Calu3 (cell line): ENCODE results near the gene EME1. TPM values are rescaled to one million over a fixed set of nuclear protein-coding genes. Genes with fewer than 3 reads are reported as not detected.

ENCODE experiments used
- BruUV-seq: library from RNA; stranded (reverse); fragments of 400-500 nt; replicated peaks from 2 replicates; lab custom pipeline; 2021; lab: Mats Ljungman, UMichigan
- CTCF ChIA-PET: fragments of 300-600 bp; sonication (Branson Sonifier 250); formaldehyde crosslinking; loops from one replicate; lab custom pipeline; 2022; ENCODE audit warnings: antibody characterized with exemption; lab: Charles Lee
- DNase-seq: peaks from one replicate; pipeline ENCODE4 v3.0.0; 2022
- H3K27ac Mint-ChIP-seq: one replicate; pipeline ENCODE4 v1.8.0; 2022; ENCODE audit warnings: mixed read lengths; ENCODE audit not compliant: unreplicated experiment
- H3K27me3 Mint-ChIP-seq: one replicate; pipeline ENCODE4 v1.8.0; 2022; ENCODE audit warnings: mixed read lengths; ENCODE audit not compliant: unreplicated experiment
- H3K36me3 Mint-ChIP-seq: one replicate; pipeline ENCODE4 v1.8.0; 2022; ENCODE audit warnings: mild to moderate bottlenecking, moderate library complexity, mixed read lengths; ENCODE audit not compliant: insufficient read depth, unreplicated experiment
- H3K4me1 Mint-ChIP-seq: one replicate; pipeline ENCODE4 v1.8.0; 2022; ENCODE audit warnings: mild to moderate bottlenecking, low read depth, mixed read lengths; ENCODE audit not compliant: unreplicated experiment
- H3K4me3 Mint-ChIP-seq: one replicate; pipeline ENCODE4 v1.8.0; 2022; ENCODE audit warnings: mild to moderate bottlenecking, low read depth, moderate library complexity, mixed read lengths; ENCODE audit not compliant: unreplicated experiment
- H3K9me3 Mint-ChIP-seq: one replicate; pipeline ENCODE4 v1.8.0; 2022; ENCODE audit warnings: low read depth, mixed read lengths; ENCODE audit not compliant: unreplicated experiment
- CTCF ChIP-seq: fragments of 200-600 bp; IDR thresholded peaks from one replicate; pipeline ENCODE4 v1.8.0; 2022; ENCODE audit warnings: antibody characterized with exemption; ENCODE audit not compliant: unreplicated experiment
- intact Hi-C: fragments of 100-400 bp; cut with micrococcal nuclease; formaldehyde crosslinking; loops from one replicate; pipeline ENCODE4 v1.10.0; 2022; ENCODE audit not compliant: unreplicated experiment
- total RNA-seq: library from RNA; stranded (reverse); gene quantifications from 2 replicates; pipeline ENCODE4 v1.2.3, GENCODE V29; 2022

The EME1 gene
- total RNA-seq, 1 experiment from 2014 or later, result 33.5 TPM

- peaks cover 38% of the 10 kb centered on the region for H3K36me3 Mint-ChIP-seq
- H3K27me3 Mint-ChIP-seq, result no peaks in the 10 kb centered on the region
- peaks cover 16% of the 10 kb centered on the region for H3K4me1 Mint-ChIP-seq
- peak overlapping the region; percentile 98 for H3K27ac Mint-ChIP-seq
- H3K4me3 Mint-ChIP-seq, result peak overlapping the region; percentile 89
- TF ChIP-seq CTCF, result no peak
- DNase-seq, result no peak
- intact Hi-C loops, result no loop called here
- no peaks in the 10 kb centered on the region for H3K9me3 Mint-ChIP-seq
- BruUV-seq, result no TSS peak
- CTCF ChIA-PET, result interaction anchor here (0.6 kb wide), 1 partner anchor 16 kb away, joined by 3 read pairs; no protein-coding TSS in a partner anchor
These were observed 739 bp upstream of the EME1 start for GRCh38 chr17:50372222-50372757.

GRCh38 chr17:50373705-50374104 lies 676 bp downstream of the EME1 start:
- CTCF ChIA-PET, result interaction anchor here (0.5 kb wide), 1 partner anchor 24 kb away, joined by 4 read pairs; no protein-coding TSS in a partner anchor
- no peaks in the 10 kb centered on the region for H3K9me3 Mint-ChIP-seq
- peak overlapping the region; percentile 89 for H3K4me3 Mint-ChIP-seq
- intact Hi-C loops, result no loop called here
- peak overlapping the region; percentile 98 for H3K27ac Mint-ChIP-seq
- H3K27me3 Mint-ChIP-seq, result no peaks in the 10 kb centered on the region
- BruUV-seq, result no TSS peak
- DNase-seq, result no peak
- peaks cover 39% of the 10 kb centered on the region for H3K36me3 Mint-ChIP-seq
- H3K4me1 Mint-ChIP-seq, result peaks cover 16% of the 10 kb centered on the region
- no peak for TF ChIP-seq CTCF

GRCh38 chr17:50375858-50376538 lies 3.0 kb downstream of the EME1 start:
- BruUV-seq, result no TSS peak
- CTCF ChIA-PET, result interaction anchor here (1.4 kb wide), 1 partner anchor 10 kb away, joined by 3 read pairs; no protein-coding TSS in a partner anchor
- H3K9me3 Mint-ChIP-seq, result no peaks in the 10 kb centered on the region

More at GRCh38 chr17:50375858-50376538, 3.0 kb downstream of the EME1 start:
- Mint-ChIP-seq H3K36me3 (peaks cover 55% of the 10 kb centered on the region), H3K27ac (no peak overlapping the region), H3K27me3 (no peaks in the 10 kb centered on the region), H3K4me3 (no peak overlapping the region), H3K4me1 (peaks cover 16% of the 10 kb centered on the region)
- TF ChIP-seq CTCF, result no peak
- DNase-seq, result no peak
- intact Hi-C loops, result no loop called here
